Memory B cell (primary cell): ENCODE measurements around the gene USF1.
"Not testable (repeated sequence)": the region's sequence is repeated elsewhere in the genome, so short reads cannot be mapped to it uniquely, and the experiment has no call there.

ENCODE experiments used
- ATAC-seq: fragments of 150-1000 bp; cut with Tn5 transposase; 2 replicates; pipeline ENCODE4 v1.10.0; 2021; ENCODE audit warnings: low read depth, mild to moderate bottlenecking, moderate library complexity
- DNase-seq, 2 donors: peaks; one replicate each; pipeline ENCODE4 v3.0.0; 2022; ENCODE audit warnings: low spot score in 2 of 2
- H3K27ac Mint-ChIP-seq: one replicate; pipeline ENCODE4 v1.8.0; 2022; ENCODE audit warnings: mild to moderate bottlenecking, moderate library complexity, mixed read lengths
- H3K27me3 Mint-ChIP-seq: one replicate; pipeline ENCODE4 v1.8.0; 2022; ENCODE audit warnings: mixed read lengths
- H3K36me3 Mint-ChIP-seq: one replicate; pipeline ENCODE4 v1.8.0; 2022; ENCODE audit warnings: mild to moderate bottlenecking, mixed read lengths
- H3K4me1 Mint-ChIP-seq: one replicate; pipeline ENCODE4 v1.8.0; 2022; ENCODE audit warnings: mixed read lengths
- H3K4me3 Mint-ChIP-seq: one replicate; pipeline ENCODE4 v1.8.0; 2022; ENCODE audit warnings: mild to moderate bottlenecking, moderate library complexity, mixed read lengths
- H3K9me3 Mint-ChIP-seq: one replicate; pipeline ENCODE4 v1.8.0; 2022; ENCODE audit warnings: mixed read lengths

The USF1 gene

GRCh38 chr1:161070761-161071160, 25.0 kb upstream of the USF1 start:
- ATAC-seq (no peak), DNase-seq (no peak)
- peak overlapping the region; percentile 95 for H3K27ac Mint-ChIP-seq
- H3K27me3 Mint-ChIP-seq: no peaks in the 10 kb centered on the region
- no peaks in the 10 kb centered on the region for H3K9me3 Mint-ChIP-seq
- H3K4me3 Mint-ChIP-seq: no peak overlapping the region
- H3K36me3 Mint-ChIP-seq: peaks cover 13% of the 10 kb centered on the region
- H3K4me1 Mint-ChIP-seq: peaks cover 43% of the 10 kb centered on the region

GRCh38 chr1:161069731-161070270, 24.0 kb upstream of the USF1 start, which contains the start of gene ARHGAP30:
Gene ARHGAP30, minus strand, starts transcription at chr1:161069891. Its CDS starts 267 bp downstream, at chr1:161069624.
- H3K27ac Mint-ChIP-seq: peak within 1 kb of the TSS; percentile 95
- no peaks in the 10 kb centered on the region for H3K27me3 Mint-ChIP-seq
- peaks cover 43% of the 10 kb centered on the region for H3K4me1 Mint-ChIP-seq
- H3K4me3 Mint-ChIP-seq: peak within 1 kb of the TSS; percentile 98
- DNase-seq (peak; percentile 67 to 80), ATAC-seq (peak; percentile 81)
- peaks cover 13% of the 10 kb centered on the region for H3K36me3 Mint-ChIP-seq
- H3K9me3 Mint-ChIP-seq: no peaks in the 10 kb centered on the region

- DNase-seq: no peak
- Mint-ChIP-seq H3K27me3 (no peaks in the 10 kb centered on the region), H3K27ac (peak overlapping the region; percentile 95), H3K4me1 (peaks cover 49% of the 10 kb centered on the region), H3K4me3 (peak overlapping the region; percentile 98), H3K9me3 (no peaks in the 10 kb centered on the region), H3K36me3 (peaks cover 17% of the 10 kb centered on the region)
- no peak for ATAC-seq
Measured at GRCh38 chr1:161069241-161069640, 23.5 kb upstream of the USF1 start.

GRCh38 chr1:161068306-161069234, 22.8 kb upstream of the USF1 start:
- Mint-ChIP-seq H3K4me1 (peaks cover 54% of the 10 kb centered on the region), H3K27me3 (no peaks in the 10 kb centered on the region), H3K4me3 (peak overlapping the region; percentile 98), H3K9me3 (no peaks in the 10 kb centered on the region), H3K27ac (peak overlapping the region; percentile 95), H3K36me3 (peaks cover 19% of the 10 kb centered on the region)
- ATAC-seq: peak; percentile 68
- peak; percentile 63 to 71 for DNase-seq

- H3K36me3 Mint-ChIP-seq: peaks cover 25% of the 10 kb centered on the region
- H3K4me3 Mint-ChIP-seq: peak overlapping the region; percentile 98
- H3K27ac Mint-ChIP-seq: peak overlapping the region; percentile 95
- ATAC-seq (no peak), DNase-seq (no peak)
- H3K4me1 Mint-ChIP-seq: peaks cover 58% of the 10 kb centered on the region
- H3K9me3 Mint-ChIP-seq: no peaks in the 10 kb centered on the region
- H3K27me3 Mint-ChIP-seq: no peaks in the 10 kb centered on the region
Measured at GRCh38 chr1:161066694-161067093, 20.9 kb upstream of the USF1 start.

- not testable (repeated sequence) for H3K4me3 Mint-ChIP-seq, ATAC-seq, H3K27me3 Mint-ChIP-seq, H3K9me3 Mint-ChIP-seq, H3K27ac Mint-ChIP-seq, DNase-seq
- Mint-ChIP-seq H3K4me1 (peaks cover 58% of the 10 kb centered on the region), H3K36me3 (peaks cover 27% of the 10 kb centered on the region)
Measured at GRCh38 chr1:161065681-161066080, 19.9 kb upstream of the USF1 start.

- Mint-ChIP-seq H3K4me3 (peak overlapping the region; percentile 41), H3K27ac (peak overlapping the region; percentile 68), H3K4me1 (peaks cover 52% of the 10 kb centered on the region), H3K36me3 (peaks cover 30% of the 10 kb centered on the region)
- ATAC-seq, DNase-seq, H3K27me3 Mint-ChIP-seq, H3K9me3 Mint-ChIP-seq: not testable (repeated sequence)
Measured at GRCh38 chr1:161063936-161064335, 18.2 kb upstream of the USF1 start.

- H3K9me3 Mint-ChIP-seq: no peaks in the 10 kb centered on the region
- no peak overlapping the region for H3K27ac Mint-ChIP-seq
- H3K4me1 Mint-ChIP-seq: peaks cover 35% of the 10 kb centered on the region
- H3K27me3 Mint-ChIP-seq: no peaks in the 10 kb centered on the region
- peaks cover 26% of the 10 kb centered on the region for H3K36me3 Mint-ChIP-seq
- DNase-seq (no peak), ATAC-seq (no peak)
- H3K4me3 Mint-ChIP-seq: no peak overlapping the region
Measured at GRCh38 chr1:161061419-161061818, 15.6 kb upstream of the USF1 start.

GRCh38 chr1:161059293-161059692, 13.5 kb upstream of the USF1 start:
- no peaks in the 10 kb centered on the region for H3K9me3 Mint-ChIP-seq
- no peak overlapping the region for H3K4me3 Mint-ChIP-seq
- peaks cover 32% of the 10 kb centered on the region for H3K4me1 Mint-ChIP-seq
- H3K27me3 Mint-ChIP-seq: no peaks in the 10 kb centered on the region
- ATAC-seq (no peak), DNase-seq (no peak)
- H3K36me3 Mint-ChIP-seq: peaks cover 28% of the 10 kb centered on the region
- H3K27ac Mint-ChIP-seq: no peak overlapping the region

- no peaks in the 10 kb centered on the region for H3K27me3 Mint-ChIP-seq
- DNase-seq: no peak
- no peak overlapping the region for H3K27ac Mint-ChIP-seq
- no peak overlapping the region for H3K4me3 Mint-ChIP-seq
- H3K36me3 Mint-ChIP-seq: peaks cover 35% of the 10 kb centered on the region
- H3K9me3 Mint-ChIP-seq: no peaks in the 10 kb centered on the region
- ATAC-seq: no peak
- H3K4me1 Mint-ChIP-seq: peaks cover 12% of the 10 kb centered on the region
Measured at GRCh38 chr1:161054805-161055204, 9.0 kb upstream of the USF1 start.

GRCh38 chr1:161054232-161054631, 8.5 kb upstream of the USF1 start:
- H3K27ac Mint-ChIP-seq: no peak overlapping the region
- no peaks in the 10 kb centered on the region for H3K9me3 Mint-ChIP-seq
- no peak for ATAC-seq
- no peaks in the 10 kb centered on the region for H3K27me3 Mint-ChIP-seq
- peaks cover 10% of the 10 kb centered on the region for H3K4me1 Mint-ChIP-seq
- H3K36me3 Mint-ChIP-seq: peaks cover 35% of the 10 kb centered on the region
- DNase-seq: no peak
- H3K4me3 Mint-ChIP-seq: no peak overlapping the region

- no peak overlapping the region for H3K4me3 Mint-ChIP-seq
- DNase-seq (no peak), ATAC-seq (no peak)
- H3K27me3 Mint-ChIP-seq: no peaks in the 10 kb centered on the region
- H3K27ac Mint-ChIP-seq: peak overlapping the region; percentile 65
- H3K36me3 Mint-ChIP-seq: peaks cover 44% of the 10 kb centered on the region
- H3K4me1 Mint-ChIP-seq: peaks cover 19% of the 10 kb centered on the region
- no peaks in the 10 kb centered on the region for H3K9me3 Mint-ChIP-seq
Measured at GRCh38 chr1:161052899-161053298, 7.1 kb upstream of the USF1 start.

GRCh38 chr1:161051219-161051618, 5.4 kb upstream of the USF1 start:
- peaks cover 38% of the 10 kb centered on the region for H3K36me3 Mint-ChIP-seq
- no peak overlapping the region for H3K27ac Mint-ChIP-seq
- no peaks in the 10 kb centered on the region for H3K9me3 Mint-ChIP-seq
- ATAC-seq (no peak), DNase-seq (no peak)
- H3K4me1 Mint-ChIP-seq: peaks cover 27% of the 10 kb centered on the region
- no peaks in the 10 kb centered on the region for H3K27me3 Mint-ChIP-seq
- no peak overlapping the region for H3K4me3 Mint-ChIP-seq

- DNase-seq: no peak
- peaks cover 25% of the 10 kb centered on the region for H3K4me1 Mint-ChIP-seq
- H3K9me3 Mint-ChIP-seq: no peaks in the 10 kb centered on the region
- ATAC-seq: no peak
- no peak overlapping the region for H3K4me3 Mint-ChIP-seq
- H3K27ac Mint-ChIP-seq: peak overlapping the region; percentile 97
- H3K27me3 Mint-ChIP-seq: no peaks in the 10 kb centered on the region
- H3K36me3 Mint-ChIP-seq: peaks cover 33% of the 10 kb centered on the region
Measured at GRCh38 chr1:161048949-161049722, 3.4 kb upstream of the USF1 start.
